Omental fat pad (tissue), 4 donors: ENCODE data around the gene PGBD5. TPM values are rescaled to one million over a fixed set of nuclear protein-coding genes. Genes with fewer than 3 reads are reported as not detected.

Experiments
- ATAC-seq: fragments of 150-250 bp; one replicate; pipeline ENCODE4 v1.9.1; 2016; ENCODE audit warnings: mild to moderate bottlenecking, moderate library complexity; ENCODE audit not compliant: low FRiP score
- DNase-seq: peaks from one replicate; pipeline ENCODE4 v3.0.0-alpha.2; 2019; ENCODE audit warnings: low spot score
- CTCF ChIP-seq, 3 donors: fragments of 450-650 bp; IDR thresholded peaks; one replicate each; pipeline ENCODE4 v1.5.1; 2016 to 2017; ENCODE audit warnings: antibody characterized with exemption in 3 of 3, mild to moderate bottlenecking in 3 of 3, moderate library complexity in 2 of 3
- total RNA-seq, 4 donors: library from RNA; depleted of rRNA; stranded (reverse); fragments of >200 nt; gene quantifications; one replicate each; pipeline ENCODE4 v1.1.0, GENCODE V29; 2016

PGBD5 gene
- total RNA-seq, 4 donors from 2014 or later = 0.37 to 1.4 (median 0.60) TPM; not detected in 1

- TF ChIP-seq CTCF (IDR thresholded peaks at IDR 0.05) = no peak
- no peak for ATAC-seq
- no peak for DNase-seq
Observed at GRCh38 chr1:230368363-230368762, 57.8 kb downstream of the PGBD5 start.

GRCh38 chr1:230366504-230366915 lies 59.6 kb downstream of the PGBD5 start:
- ATAC-seq = no peak
- DNase-seq = no peak
- no peak for TF ChIP-seq CTCF (IDR thresholded peaks at IDR 0.05)

GRCh38 chr1:230365723-230366307 lies 60.3 kb downstream of the PGBD5 start:
- no peak for ATAC-seq

GRCh38 chr1:230362949-230363348 lies 63.2 kb downstream of the PGBD5 start:
- TF ChIP-seq CTCF (IDR thresholded peaks at IDR 0.05) = no peak
- ATAC-seq (no peak), DNase-seq (no peak)

More at GRCh38 chr1:230365723-230366307, 60.3 kb downstream of the PGBD5 start:
- TF ChIP-seq CTCF (IDR thresholded peaks at IDR 0.05) = no peak
- no peak for DNase-seq

- ATAC-seq (no peak), DNase-seq (no peak)
- TF ChIP-seq CTCF (IDR thresholded peaks at IDR 0.05) = no peak
Observed at GRCh38 chr1:230361941-230362340, 64.2 kb downstream of the PGBD5 start.

GRCh38 chr1:230359992-230360668 lies 66.0 kb downstream of the PGBD5 start:
- DNase-seq (no peak), ATAC-seq (no peak)
- TF ChIP-seq CTCF (IDR thresholded peaks at IDR 0.05) = no peak
